ENCODE measurements around the gene HS6ST2.

Gene HS6ST2

GRCh38 chrX:132740316-132741123, 217.9 kb downstream of the HS6ST2 start:
- DNase-seq (ENCODE audit: low read depth), result no peak

GRCh38 chrX:132738951-132739350, 219.5 kb downstream of the HS6ST2 start:
- DNase-seq (ENCODE audit: low read depth), result no peak

- DNase-seq (ENCODE audit: low read depth), result peak; percentile 12
These were observed 220.7 kb downstream of the HS6ST2 start for GRCh38 chrX:132737743-132738142.

- DNase-seq (ENCODE audit: low read depth), result no peak
These were observed 226.2 kb downstream of the HS6ST2 start for GRCh38 chrX:132732236-132732635.

GRCh38 chrX:132730726-132731125, 227.7 kb downstream of the HS6ST2 start:
- no peak for DNase-seq (ENCODE audit: low read depth)

- no peak for DNase-seq (ENCODE audit: low read depth)
These were observed 228.2 kb downstream of the HS6ST2 start for GRCh38 chrX:132730266-132730665.

GRCh38 chrX:132728296-132728695, 230.1 kb downstream of the HS6ST2 start:
- no peak for DNase-seq (ENCODE audit: low read depth)

- no peak for DNase-seq (ENCODE audit: low read depth)
These were observed 239.9 kb downstream of the HS6ST2 start for GRCh38 chrX:132718431-132718958.

- DNase-seq (ENCODE audit: low read depth), result no peak
These were observed 242.4 kb downstream of the HS6ST2 start for GRCh38 chrX:132716006-132716405.

- DNase-seq (ENCODE audit: low read depth), result no peak
These were observed 243.5 kb downstream of the HS6ST2 start for GRCh38 chrX:132714913-132715312.

GRCh38 chrX:132712350-132712749, 246.1 kb downstream of the HS6ST2 start:
- no peak for DNase-seq (ENCODE audit: low read depth)

GRCh38 chrX:132710656-132711155, 247.7 kb downstream of the HS6ST2 start:
- DNase-seq (ENCODE audit: low read depth), result no peak

- no peak for DNase-seq (ENCODE audit: low read depth)
These were observed 249.9 kb downstream of the HS6ST2 start for GRCh38 chrX:132708529-132708928.

- DNase-seq (ENCODE audit: low read depth), result no peak
These were observed 253.7 kb downstream of the HS6ST2 start for GRCh38 chrX:132704769-132705168.

- DNase-seq (ENCODE audit: low read depth), result no peak
These were observed 264.0 kb downstream of the HS6ST2 start for GRCh38 chrX:132694382-132694781.

GRCh38 chrX:132692526-132692925, 265.9 kb downstream of the HS6ST2 start:
- DNase-seq (ENCODE audit: low read depth), result no peak

- no peak for DNase-seq (ENCODE audit: low read depth)
These were observed 266.4 kb downstream of the HS6ST2 start for GRCh38 chrX:132692066-132692465.

- DNase-seq (ENCODE audit: low read depth), result no peak
These were observed 268.5 kb downstream of the HS6ST2 start for GRCh38 chrX:132689612-132690563.

- no peak for DNase-seq (ENCODE audit: low read depth)
These were observed 273.2 kb downstream of the HS6ST2 start for GRCh38 chrX:132685276-132685675.

- DNase-seq (ENCODE audit: low read depth), result no peak
These were observed 281.2 kb downstream of the HS6ST2 start for GRCh38 chrX:132677233-132677716.

- DNase-seq (ENCODE audit: low read depth), result no peak
These were observed 281.8 kb downstream of the HS6ST2 start for GRCh38 chrX:132676561-132677186.

GRCh38 chrX:132676102-132676501, 282.3 kb downstream of the HS6ST2 start:
- no peak for DNase-seq (ENCODE audit: low read depth)
